HG03108 (cell line): Measurements from ENCODE around the gene RPP25L.

ENCODE experiments used
- ATAC-seq: cut with Tn5 transposase; IDR thresholded peaks from one replicate; pipeline ENCODE4 v1.9.1; 2021; ENCODE audit warnings: moderate library complexity; ENCODE audit not compliant: unreplicated experiment

RPP25L gene

GRCh38 chr9:34588671-34589635 lies 22.9 kb downstream of the RPP25L start:
- ATAC-seq = no peak

DNA sequence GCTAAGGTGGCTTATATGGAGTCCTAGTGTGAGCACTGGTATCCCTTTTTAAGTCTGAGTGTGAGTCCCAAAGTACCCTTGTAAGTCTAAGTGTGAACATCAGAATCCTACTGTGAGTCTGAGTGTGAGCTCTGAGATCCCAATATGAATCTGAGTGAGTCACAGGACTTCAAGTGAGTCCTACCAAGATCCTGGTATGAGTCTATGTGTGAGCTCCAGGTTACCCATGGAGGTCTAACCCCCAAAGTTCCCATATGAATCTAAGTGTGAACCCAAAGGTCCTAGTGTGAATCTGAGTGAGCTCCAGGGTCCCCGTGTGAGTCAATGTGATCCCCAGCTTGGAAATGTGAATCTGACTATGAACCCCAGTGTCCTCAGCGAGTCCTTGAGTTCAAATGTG lies 24.6 kb downstream of the RPP25L start:
- ATAC-seq = no peak

- no peak for ATAC-seq
Observed at GRCh38 chr9:34585946-34586669, 25.8 kb downstream of the RPP25L start.

- ATAC-seq = no peak
Observed at GRCh38 chr9:34584970-34585369, 26.9 kb downstream of the RPP25L start.

DNA sequence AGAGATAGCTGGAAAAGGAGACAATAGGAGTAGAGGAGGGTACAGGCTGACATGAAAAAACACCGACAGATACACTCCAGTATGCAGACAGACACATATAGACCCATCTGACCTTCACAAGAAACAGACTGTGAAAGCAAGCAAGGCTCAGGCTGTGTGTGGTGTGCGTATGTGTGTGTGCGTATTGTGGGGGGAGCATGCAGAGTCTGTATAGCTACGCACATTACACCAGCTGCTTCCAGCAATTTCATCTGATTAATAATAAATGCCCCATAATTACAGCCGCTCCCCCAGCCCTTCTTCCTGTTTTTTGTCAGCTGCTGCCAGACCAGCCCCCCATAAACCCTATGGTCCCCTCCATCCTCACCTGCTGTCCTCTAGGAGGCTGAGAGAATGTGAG lies 29.1 kb downstream of the RPP25L start:
- ATAC-seq = no peak

DNA sequence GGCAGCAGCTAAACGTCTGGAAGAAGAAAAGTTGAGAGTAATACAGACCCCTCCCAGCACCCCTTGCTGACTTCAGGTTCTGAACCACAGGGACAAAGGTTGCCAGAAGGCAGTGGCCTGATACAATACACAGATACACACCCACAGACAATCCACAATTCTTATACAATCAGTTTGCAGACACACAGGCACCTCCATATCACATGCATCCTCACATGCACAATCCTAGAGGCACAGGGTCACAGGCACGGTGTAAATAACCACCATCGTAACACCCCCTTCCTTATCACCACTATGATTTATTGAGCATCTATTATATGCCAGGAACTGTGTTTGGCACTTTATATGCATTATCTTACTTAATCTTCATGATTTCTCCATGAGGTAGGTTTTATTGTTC lies 30.6 kb downstream of the RPP25L start:
- ATAC-seq = no peak

DNA sequence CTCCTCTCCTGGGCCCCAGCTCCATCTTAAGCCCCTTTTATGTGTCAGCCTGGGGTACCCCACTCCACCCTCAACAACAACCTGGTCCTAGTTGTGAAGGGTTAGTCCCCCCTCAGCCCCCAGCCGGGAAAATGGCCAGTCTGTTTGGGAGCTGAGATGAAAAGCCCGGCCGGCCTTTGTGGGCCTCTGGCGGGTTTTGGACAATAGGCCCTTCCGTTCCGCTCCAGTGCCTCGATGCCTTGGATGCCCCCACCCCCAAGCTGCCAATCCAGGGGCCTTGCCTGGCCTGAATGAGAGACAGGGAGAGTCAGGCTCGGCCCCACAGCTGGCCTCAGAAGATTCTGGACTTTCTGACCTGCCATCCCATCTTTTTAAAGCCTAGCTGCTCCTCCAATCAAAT lies 31.5 kb downstream of the RPP25L start:
- no peak for ATAC-seq

DNA sequence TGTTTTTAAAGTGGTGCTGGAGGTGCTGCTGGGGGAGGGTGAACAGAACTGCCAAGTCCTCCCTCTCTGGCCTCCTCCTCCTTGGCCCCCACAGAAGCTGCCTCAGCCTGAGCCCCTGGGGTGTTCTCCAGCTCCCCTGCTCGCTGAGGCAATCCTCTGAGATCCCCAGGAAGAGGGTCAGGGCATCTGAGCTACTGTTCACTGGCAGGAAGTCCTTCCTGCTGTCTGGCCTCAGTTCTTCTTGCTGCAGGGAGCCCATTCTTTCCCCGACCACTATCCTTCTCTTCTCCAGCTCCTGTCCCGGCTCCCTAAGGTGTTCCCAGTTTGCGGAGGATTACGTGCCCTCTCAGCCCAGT lies 32.1 kb downstream of the RPP25L start:
- no peak for ATAC-seq

DNA sequence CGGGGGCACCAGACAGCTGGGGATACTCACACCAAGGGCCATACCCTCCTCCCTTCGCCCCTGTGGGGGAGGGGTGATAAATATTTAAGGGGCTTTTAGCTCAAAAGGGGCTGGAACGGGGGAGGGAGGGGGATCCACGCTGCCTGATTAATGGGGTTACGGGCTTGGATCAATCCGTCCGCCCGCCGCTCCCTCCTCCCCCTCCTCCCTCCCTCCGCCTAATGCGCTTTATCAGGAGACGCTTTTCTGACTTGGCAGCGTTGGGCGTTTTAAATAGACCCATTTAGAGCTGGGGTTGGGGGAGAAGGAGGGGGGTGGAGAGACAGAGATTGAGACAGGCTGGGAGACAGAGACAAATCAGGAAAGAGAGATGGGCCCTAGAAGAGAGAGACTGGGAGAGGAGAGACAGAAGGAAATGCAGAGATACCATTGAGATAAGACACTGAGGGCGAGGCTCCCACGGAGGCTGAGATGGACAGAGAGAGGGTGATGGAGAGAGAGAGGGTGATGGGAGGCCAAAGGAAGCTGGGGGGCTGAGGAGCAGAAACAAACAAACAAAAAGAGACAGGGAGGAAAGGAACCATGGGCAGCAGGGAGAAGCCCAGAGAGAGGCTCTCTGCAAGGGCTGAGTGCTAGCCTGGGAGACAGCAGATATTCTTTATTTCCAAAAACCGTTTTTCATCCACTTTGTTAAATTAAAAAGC lies 32.6 kb downstream of the RPP25L start:
- no peak for ATAC-seq

DNA sequence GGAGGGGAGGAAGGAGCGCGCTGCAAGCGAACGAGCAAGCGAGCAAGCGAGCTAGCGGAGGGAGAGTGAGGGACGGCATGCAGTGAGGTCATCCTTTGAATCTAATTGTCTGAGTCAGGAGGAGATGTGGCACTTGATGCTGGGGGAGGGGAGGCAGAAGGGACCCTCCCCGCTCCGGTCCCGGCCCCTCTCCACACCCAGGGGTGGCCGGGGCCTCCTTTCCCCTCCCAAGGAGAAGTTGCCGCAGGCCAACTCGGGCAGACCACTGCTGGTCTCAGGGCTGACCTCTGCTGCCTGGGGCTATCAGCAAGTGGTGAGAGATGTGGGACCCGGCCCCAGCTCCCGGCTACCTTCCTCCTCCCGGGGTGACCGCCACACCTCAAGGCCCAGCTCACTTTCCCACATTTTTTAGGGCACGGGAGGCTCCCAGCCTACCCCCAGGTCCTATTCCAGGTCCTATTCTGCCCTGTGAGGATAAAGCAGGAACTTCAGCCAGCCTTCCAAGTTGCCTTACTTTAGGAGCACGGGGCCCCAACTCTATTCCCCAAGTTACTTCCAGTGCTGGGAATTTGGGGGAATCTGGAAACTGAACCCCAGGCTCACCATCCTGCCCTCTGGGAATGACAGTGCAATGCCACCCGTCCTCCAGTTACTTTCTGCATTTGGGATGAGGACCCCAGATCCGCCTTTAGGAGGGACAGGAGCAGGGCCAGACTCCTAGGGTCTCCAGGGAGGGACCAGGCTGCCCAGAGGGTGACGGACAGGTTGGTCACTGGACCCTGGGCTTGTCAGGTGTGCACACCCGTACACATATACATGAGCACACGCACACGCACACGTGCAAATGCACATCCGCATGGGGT lies 33.4 kb downstream of the RPP25L start:
- no peak for ATAC-seq

DNA sequence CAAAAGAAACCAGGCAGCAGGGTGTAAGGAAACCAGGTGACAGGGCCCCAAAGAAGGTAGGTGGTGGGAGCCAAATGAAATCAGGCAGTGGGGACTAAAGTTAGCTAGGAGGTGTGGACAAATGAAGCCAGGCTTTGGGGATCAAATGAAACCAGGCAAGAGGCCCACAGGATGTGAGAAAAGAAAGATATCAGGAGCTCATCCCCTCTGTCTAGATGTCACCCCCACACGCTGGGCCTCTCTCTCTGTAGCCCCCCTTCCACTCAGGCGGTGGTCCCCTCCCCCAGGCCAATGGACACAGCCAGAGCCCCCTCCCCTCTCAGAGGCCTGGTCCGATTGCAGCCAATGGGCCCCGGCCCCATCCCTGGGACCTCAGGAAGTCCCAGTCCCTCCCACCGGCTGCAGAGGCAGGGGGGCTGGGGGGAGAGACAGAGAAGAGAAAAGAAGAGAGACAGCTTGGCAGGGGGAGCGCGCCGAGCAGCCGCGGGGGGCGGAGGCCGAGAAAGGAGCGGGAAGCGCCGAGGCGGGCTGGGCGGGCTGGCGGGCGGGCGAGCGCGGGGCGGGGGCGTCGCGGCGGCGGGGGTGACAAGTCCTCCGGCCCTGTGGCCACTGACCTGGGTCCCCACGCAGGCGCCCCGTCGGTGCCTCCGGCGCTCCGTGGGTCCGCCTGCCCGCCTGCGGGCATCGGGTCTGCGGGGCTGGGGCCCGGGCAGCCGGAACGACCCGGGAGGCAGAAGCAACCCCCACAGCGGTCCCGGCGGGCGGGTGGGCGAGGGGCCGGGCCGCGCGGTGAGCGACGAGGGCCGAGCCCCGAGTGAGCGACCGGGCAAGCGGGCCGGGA lies 34.3 kb downstream of the RPP25L start:
- ATAC-seq = no peak

GRCh38 chr9:34576597-34577399 lies 35.1 kb downstream of the RPP25L start:
- no peak for ATAC-seq

DNA sequence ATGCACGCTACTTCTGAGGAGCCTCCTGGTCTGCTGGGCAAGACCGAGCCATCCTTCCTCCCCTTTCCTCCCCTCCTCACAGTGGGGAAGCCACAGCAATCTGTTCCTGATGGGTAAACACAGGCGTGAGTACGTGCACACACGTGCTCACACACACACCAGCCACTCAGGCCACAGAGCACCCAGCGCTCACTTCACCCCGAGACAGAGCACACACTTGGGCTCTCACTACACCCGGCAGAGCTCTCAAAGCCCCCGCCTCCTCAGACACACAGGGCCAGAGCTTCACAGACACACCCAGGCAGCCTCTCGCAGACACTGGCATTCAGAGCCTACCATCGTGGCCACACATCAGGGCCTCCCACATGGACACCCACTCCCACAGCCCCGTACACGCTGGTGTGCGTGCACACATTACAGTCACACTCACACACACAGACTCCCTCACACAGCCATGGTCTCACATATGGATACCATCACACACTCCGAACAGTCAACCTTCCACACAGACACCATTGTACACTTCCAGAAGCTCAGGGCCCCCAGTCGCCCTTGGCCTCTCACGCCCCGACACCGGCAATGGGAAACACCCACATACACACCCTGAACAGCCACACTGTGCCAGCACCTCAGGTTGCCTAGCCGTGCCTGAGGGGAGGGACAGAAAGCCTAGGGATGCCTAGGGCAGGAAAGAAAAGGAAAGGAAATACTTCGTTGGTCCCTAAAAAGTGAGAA lies 35.9 kb downstream of the RPP25L start:
- ATAC-seq = no peak

- ATAC-seq = no peak
Observed at GRCh38 chr9:34575241-34575640, 36.7 kb downstream of the RPP25L start.

DNA sequence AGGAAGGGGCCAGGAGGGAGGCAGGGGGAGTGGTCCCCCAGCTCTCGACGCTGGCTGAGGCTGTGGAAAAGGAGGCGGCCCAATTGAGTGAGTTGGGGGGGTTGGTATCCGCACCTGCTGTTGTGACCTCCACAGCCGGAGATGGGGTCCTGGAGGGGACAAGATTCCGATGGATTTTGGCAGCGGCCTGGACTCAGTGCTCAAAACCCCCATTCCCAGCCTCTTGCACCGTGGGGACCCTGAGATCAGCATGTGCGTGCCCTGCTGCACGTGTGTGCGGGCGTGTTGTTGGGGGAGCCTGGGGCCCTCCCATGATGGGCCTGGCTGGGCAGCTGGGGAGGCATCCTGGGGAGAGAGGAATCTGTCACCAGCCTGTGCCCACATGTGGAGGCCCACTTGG lies 37.3 kb downstream of the RPP25L start:
- ATAC-seq = no peak

DNA sequence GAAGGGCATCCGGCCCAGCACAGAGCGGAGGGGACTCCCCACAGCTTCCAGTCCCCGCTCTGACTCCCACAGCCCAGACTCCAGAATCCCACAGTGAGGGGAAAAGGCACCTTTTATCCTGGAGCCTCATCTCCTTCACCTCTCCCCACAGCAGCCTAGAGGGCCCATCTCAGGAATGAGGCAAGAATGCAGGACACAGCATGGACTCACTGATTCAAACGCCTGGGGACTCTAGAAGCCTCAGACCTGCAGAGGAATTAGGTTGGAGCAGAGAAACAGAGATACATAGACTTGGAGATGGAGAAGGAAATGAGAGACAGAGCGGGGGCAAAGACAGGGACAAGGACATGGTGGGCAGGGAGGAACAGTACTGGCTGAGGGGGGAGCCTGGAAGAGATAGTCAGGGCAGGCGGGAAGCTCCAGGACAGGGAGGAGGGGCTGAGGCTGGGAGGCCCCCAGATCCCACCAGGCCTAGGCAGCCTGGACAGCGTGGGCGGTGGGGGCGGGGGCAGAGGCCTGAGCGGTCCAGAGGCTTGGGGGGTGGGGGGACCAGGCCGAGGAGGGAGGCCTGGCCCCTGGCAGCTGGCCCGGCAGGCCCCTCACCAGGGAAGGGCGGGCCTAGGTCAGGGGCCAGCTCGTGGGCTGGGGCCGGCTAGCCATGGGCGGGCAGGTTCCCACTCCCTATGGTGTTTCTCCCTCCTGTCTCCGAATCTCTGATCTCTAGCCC lies 38.1 kb downstream of the RPP25L start:
- ATAC-seq = no peak

- no peak for ATAC-seq
Observed at GRCh38 chr9:34572628-34573027, 39.3 kb downstream of the RPP25L start.

GRCh38 chr9:34572092-34572491 lies 39.8 kb downstream of the RPP25L start:
- no peak for ATAC-seq
